NT2/D1 (cell line): Measurements from ENCODE around the gene PRKCB.

Experiments
- SUZ12 ChIP-seq: IDR thresholded peaks from 2 replicates; pipeline ENCODE4 v1.6.1; 2011; ENCODE audit not compliant: insufficient read length, insufficient read depth; ENCODE audit errors: extremely low read depth
- YY1 ChIP-seq: IDR thresholded peaks from 2 replicates; pipeline ENCODE4 v1.6.1; 2011; ENCODE audit not compliant: insufficient read length, insufficient read depth
- ZNF274 ChIP-seq: IDR thresholded peaks from 2 replicates; pipeline ENCODE4 v1.6.1; 2011; ENCODE audit warnings: mild to moderate bottlenecking, low read depth, low read length

GRCh38 chr16:24174957-24175356 lies 339.2 kb downstream of the PRKCB start:
- TF ChIP-seq SUZ12 (no peak), ZNF274 (no peak), YY1 (no peak)
